ENCODE data around the gene VGLL3. TPM values are rescaled to one million over a fixed set of nuclear protein-coding genes. Genes with fewer than 3 reads are reported as not detected.

The VGLL3 gene
- total and polyA plus RNA-seq, 2 donors (not counting 1 experiment from before 2014, with no cell fraction given): not detected

DNA sequence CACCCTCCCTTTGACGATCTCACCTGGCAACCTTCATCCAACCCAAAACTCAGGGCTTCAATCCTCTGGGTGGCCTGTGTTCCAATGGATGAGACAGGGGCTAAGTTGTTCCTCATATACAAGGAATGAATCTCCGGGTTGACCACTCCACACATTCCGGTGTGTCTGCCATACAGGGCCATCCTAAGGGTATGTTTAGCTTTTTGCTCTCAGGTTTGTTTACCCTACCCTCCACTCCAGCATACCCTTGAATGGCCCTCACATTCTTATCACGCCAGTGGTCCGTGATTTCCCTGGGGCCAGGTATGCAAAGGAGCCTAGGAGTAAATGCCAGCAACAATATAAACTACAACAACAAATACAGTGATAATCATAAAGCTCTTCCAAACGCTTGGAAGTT lies 45.7 kb upstream of the VGLL3 start:
- no peak overlapping the region for H3K4me3 ChIP-seq (ENCODE audit: control extremely low read depth in 1 of 5, extremely low read depth in 1 of 5, insufficient read depth in 1 of 5, low read depth in 2 of 5, low read length in 4 of 5)
- Mint-ChIP-seq H3K9me3 (ENCODE audit: insufficient read depth) (no peaks in the 10 kb centered on the region), H3K27me3 (no peaks in the 10 kb centered on the region), H3K27ac (no peak overlapping the region), H3K4me3 (no peak overlapping the region), H3K4me1 (no peaks in the 10 kb centered on the region)
- ATAC-seq (ENCODE audit: low read depth) (no peak), DNase-seq (no peak)
- no peak overlapping the region for H3K4me2 ChIP-seq (replicated peaks; ENCODE audit: low read depth, low read length, poor library complexity, severe bottlenecking)
- no peak overlapping the region for H2AFZ ChIP-seq (ENCODE audit: insufficient read depth, low read depth, low read length, poor library complexity, severe bottlenecking)
- no peaks in the 10 kb centered on the region for H3K36me3 ChIP-seq (replicated peaks in 1 of 2; ENCODE audit: control extremely low read depth in 1 of 2, control insufficient read depth in 1 of 2, extremely low read depth in 1 of 2, insufficient read depth in 2 of 2, low read length in 1 of 2)
- no peak overlapping the region for H3K9ac ChIP-seq (ENCODE audit: low read length)
- WGBS (ENCODE audit: insufficient coverage): 71% methylated on average over 1 of the region's 6 CpGs
- H3K27ac ChIP-seq (ENCODE audit: low read length in 2 of 2): no peak overlapping the region
- intact Hi-C loops (cut with micrococcal nuclease): no loop called here
- no peaks in the 10 kb centered on the region for H4K20me1 ChIP-seq (ENCODE audit: control insufficient read depth, insufficient read depth, low read length, poor library complexity, severe bottlenecking)
- H3K79me2 ChIP-seq (ENCODE audit: control insufficient read depth, insufficient read depth, low read length): no peaks in the 10 kb centered on the region
- H3K27me3 ChIP-seq (replicated peaks in 1 of 4; ENCODE audit: control extremely low read depth in 1 of 4, control insufficient read depth in 3 of 4, insufficient read depth in 4 of 4, low read length in 3 of 4): no peaks in the 10 kb centered on the region
- TF ChIP-seq, protein P1, sequence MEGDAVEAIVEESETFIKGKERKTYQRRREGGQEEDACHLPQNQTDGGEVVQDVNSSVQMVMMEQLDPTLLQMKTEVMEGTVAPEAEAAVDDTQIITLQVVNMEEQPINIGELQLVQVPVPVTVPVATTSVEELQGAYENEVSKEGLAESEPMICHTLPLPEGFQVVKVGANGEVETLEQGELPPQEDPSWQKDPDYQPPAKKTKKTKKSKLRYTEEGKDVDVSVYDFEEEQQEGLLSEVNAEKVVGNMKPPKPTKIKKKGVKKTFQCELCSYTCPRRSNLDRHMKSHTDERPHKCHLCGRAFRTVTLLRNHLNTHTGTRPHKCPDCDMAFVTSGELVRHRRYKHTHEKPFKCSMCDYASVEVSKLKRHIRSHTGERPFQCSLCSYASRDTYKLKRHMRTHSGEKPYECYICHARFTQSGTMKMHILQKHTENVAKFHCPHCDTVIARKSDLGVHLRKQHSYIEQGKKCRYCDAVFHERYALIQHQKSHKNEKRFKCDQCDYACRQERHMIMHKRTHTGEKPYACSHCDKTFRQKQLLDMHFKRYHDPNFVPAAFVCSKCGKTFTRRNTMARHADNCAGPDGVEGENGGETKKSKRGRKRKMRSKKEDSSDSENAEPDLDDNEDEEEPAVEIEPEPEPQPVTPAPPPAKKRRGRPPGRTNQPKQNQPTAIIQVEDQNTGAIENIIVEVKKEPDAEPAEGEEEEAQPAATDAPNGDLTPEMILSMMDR (IDR thresholded peaks at IDR 0.05): no peak
- TF ChIP-seq EZH2 (IDR thresholded peaks at IDR 0.05; ENCODE audit: borderline replicate concordance, insufficient read depth, low read depth, low read length, poor library complexity, severe bottlenecking): no peak
- H3K9me3 ChIP-seq (ENCODE audit: control extremely low read depth in 1 of 3, control insufficient read depth in 2 of 3, insufficient read depth in 1 of 3, low read length in 2 of 3): no peaks in the 10 kb centered on the region
- ChIA-PET POLR2A (no interaction called here), CTCF (no interaction called here)
- H3K4me1 ChIP-seq (ENCODE audit: control insufficient read depth in 2 of 2, insufficient read depth in 2 of 2, low read length in 2 of 2): no peaks in the 10 kb centered on the region

DNA sequence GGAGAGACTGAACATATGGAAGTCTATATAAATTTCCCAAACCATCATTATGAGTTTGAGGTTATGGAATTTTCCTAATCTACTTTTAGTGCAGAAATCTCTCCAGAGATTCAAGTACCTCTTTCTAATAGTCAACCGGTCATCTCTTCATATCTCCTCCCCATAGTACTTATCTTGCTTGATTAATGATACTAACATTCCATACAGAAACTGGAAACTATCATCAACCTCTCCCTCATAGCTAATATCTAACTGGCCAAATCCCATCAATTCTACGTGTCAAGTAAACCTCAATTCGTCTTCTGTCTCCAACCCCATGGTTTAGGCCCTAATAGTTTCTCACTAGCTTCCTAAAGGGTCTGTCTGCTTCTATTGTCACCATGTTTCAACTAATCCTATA lies 44.4 kb upstream of the VGLL3 start:
- H3K9me3 Mint-ChIP-seq (ENCODE audit: insufficient read depth): no peaks in the 10 kb centered on the region
- no peaks in the 10 kb centered on the region for H3K4me1 ChIP-seq (ENCODE audit: control insufficient read depth in 2 of 2, insufficient read depth in 2 of 2, low read length in 2 of 2)
- H3K4me2 ChIP-seq (replicated peaks; ENCODE audit: low read depth, low read length, poor library complexity, severe bottlenecking): no peak overlapping the region
- H3K79me2 ChIP-seq (ENCODE audit: control insufficient read depth, insufficient read depth, low read length): no peaks in the 10 kb centered on the region
- no peak overlapping the region for H3K27ac Mint-ChIP-seq
- H3K9me3 ChIP-seq (ENCODE audit: control extremely low read depth in 1 of 3, control insufficient read depth in 2 of 3, insufficient read depth in 1 of 3, low read length in 2 of 3): no peaks in the 10 kb centered on the region
- 83% methylated on average over 2 of the region's 3 CpGs for WGBS (ENCODE audit: insufficient coverage)
- H3K4me3 Mint-ChIP-seq: no peak overlapping the region
- POLR2A ChIA-PET: no interaction called here
- no peaks in the 10 kb centered on the region for H3K4me1 Mint-ChIP-seq
- H3K36me3 ChIP-seq (replicated peaks in 1 of 2; ENCODE audit: control extremely low read depth in 1 of 2, control insufficient read depth in 1 of 2, extremely low read depth in 1 of 2, insufficient read depth in 2 of 2, low read length in 1 of 2): no peaks in the 10 kb centered on the region
- H4K20me1 ChIP-seq (ENCODE audit: control insufficient read depth, insufficient read depth, low read length, poor library complexity, severe bottlenecking): no peaks in the 10 kb centered on the region
- no peak for TF ChIP-seq EZH2 (IDR thresholded peaks at IDR 0.05; ENCODE audit: borderline replicate concordance, insufficient read depth, low read depth, low read length, poor library complexity, severe bottlenecking)
- TF ChIP-seq, protein P1 (IDR thresholded peaks at IDR 0.05): no peak
- no peak overlapping the region for H3K4me3 ChIP-seq (ENCODE audit: control extremely low read depth in 1 of 5, extremely low read depth in 1 of 5, insufficient read depth in 1 of 5, low read depth in 2 of 5, low read length in 4 of 5)
- intact Hi-C loops (cut with micrococcal nuclease): no loop called here
- no peak overlapping the region for H3K9ac ChIP-seq (ENCODE audit: low read length)
- no peak overlapping the region for H2AFZ ChIP-seq (ENCODE audit: insufficient read depth, low read depth, low read length, poor library complexity, severe bottlenecking)
- H3K27me3 Mint-ChIP-seq: no peaks in the 10 kb centered on the region
- no peaks in the 10 kb centered on the region for H3K27me3 ChIP-seq (replicated peaks in 1 of 4; ENCODE audit: control extremely low read depth in 1 of 4, control insufficient read depth in 3 of 4, insufficient read depth in 4 of 4, low read length in 3 of 4)
- DNase-seq (no peak), ATAC-seq (ENCODE audit: low read depth) (no peak)
- H3K27ac ChIP-seq (ENCODE audit: low read length in 2 of 2): no peak overlapping the region
- CTCF ChIA-PET: no interaction called here
